ENCODE results near the gene AGTR1.
A peak's percentile ranks its signal among the peaks of the same experiment; 100 is the strongest.

AGTR1 gene

GRCh38 chr3:148790851-148791735 lies 93.4 kb downstream of the AGTR1 start:
- Histone ChIP-seq H3K9me3 (peaks cover 0 to 6% (median 0%) of the 10 kb centered on the region in 3 donors), H3K27ac (peak overlapping the region in 1 of 2 donors; percentile 10), H3K27me3 (no peaks in the 10 kb centered on the region), H3K4me1 (peaks cover 0 to 3% (median 0%) of the 10 kb centered on the region in 4 donors), H3K4me3 (no peak overlapping the region), H3K36me3 (no peaks in the 10 kb centered on the region)
- no peak for TF ChIP-seq CTCF (IDR thresholded peaks at IDR 0.05)
- peak; percentile 70 to 74 for DNase-seq
- intact Hi-C loops (cut with DNase I; ENCODE audit: low total_unique reads): no loop called here

- TF ChIP-seq CTCF (IDR thresholded peaks at IDR 0.05): no peak
- Histone ChIP-seq H3K36me3 (no peaks in the 10 kb centered on the region), H3K4me1 (peaks cover 0 to 3% (median 0%) of the 10 kb centered on the region in 4 donors), H3K4me3 (no peak overlapping the region), H3K27ac (no peak overlapping the region), H3K9me3 (no peaks in the 10 kb centered on the region), H3K27me3 (no peaks in the 10 kb centered on the region)
- intact Hi-C loops (cut with DNase I; ENCODE audit: low total_unique reads): no loop called here
- DNase-seq: no peak
Measured at GRCh38 chr3:148791920-148792319, 94.2 kb downstream of the AGTR1 start.

- no peak for DNase-seq
- Histone ChIP-seq H3K4me1 (peaks cover 0 to 3% (median 0%) of the 10 kb centered on the region in 4 donors), H3K36me3 (no peaks in the 10 kb centered on the region), H3K27me3 (no peaks in the 10 kb centered on the region), H3K9me3 (no peaks in the 10 kb centered on the region), H3K27ac (no peak overlapping the region), H3K4me3 (no peak overlapping the region)
- intact Hi-C loops (cut with DNase I; ENCODE audit: low total_unique reads): no loop called here
- TF ChIP-seq CTCF (IDR thresholded peaks at IDR 0.05): no peak
Measured at GRCh38 chr3:148792516-148792915, 94.8 kb downstream of the AGTR1 start.
